T-helper 2 cell (primary cell): ENCODE measurements around the gene DCPS.
"Not testable (repeated sequence)": the region's sequence is repeated elsewhere in the genome, so short reads cannot be mapped to it uniquely, and the experiment has no call there.

Experiments
- DNase-seq, 5 experiments: peaks; one replicate each; pipeline versions ENCODE4 v3.0.0 to v3.0.0-alpha.2; 2012 to 2022

Gene DCPS

GRCh38 chr11:126362879-126363655, 59.2 kb downstream of the DCPS start:
- DNase-seq, result no peak

DNA sequence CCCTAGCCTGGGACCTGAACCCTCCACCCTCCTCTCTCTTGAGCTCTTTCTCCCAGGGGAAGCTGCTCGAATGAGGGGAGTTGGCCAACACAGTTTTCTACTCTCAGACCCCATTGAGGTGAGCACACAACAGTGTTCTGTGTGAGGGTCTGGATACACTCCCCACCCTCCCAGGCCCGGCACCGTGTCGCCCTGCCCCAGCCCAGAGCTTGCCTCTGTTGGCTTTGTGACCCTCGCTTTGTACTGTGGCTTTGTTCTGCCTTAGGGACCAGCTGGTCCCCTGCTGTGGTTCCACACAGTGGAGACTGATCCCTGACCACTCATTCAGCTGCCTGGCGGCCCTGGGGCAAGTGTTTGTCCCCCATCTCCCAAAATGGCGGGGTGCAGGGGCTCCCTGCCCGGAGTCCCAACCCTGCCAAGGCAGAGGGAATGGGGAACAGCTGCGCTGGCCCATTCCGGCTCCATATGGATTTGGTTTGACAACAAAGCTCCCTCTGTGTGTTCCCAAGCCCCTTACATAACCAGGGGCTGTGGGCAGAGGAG, 59.9 kb downstream of the DCPS start:
- no peak for DNase-seq

- not testable (repeated sequence) for DNase-seq
These were observed 60.9 kb downstream of the DCPS start for GRCh38 chr11:126364735-126365134.

DNA sequence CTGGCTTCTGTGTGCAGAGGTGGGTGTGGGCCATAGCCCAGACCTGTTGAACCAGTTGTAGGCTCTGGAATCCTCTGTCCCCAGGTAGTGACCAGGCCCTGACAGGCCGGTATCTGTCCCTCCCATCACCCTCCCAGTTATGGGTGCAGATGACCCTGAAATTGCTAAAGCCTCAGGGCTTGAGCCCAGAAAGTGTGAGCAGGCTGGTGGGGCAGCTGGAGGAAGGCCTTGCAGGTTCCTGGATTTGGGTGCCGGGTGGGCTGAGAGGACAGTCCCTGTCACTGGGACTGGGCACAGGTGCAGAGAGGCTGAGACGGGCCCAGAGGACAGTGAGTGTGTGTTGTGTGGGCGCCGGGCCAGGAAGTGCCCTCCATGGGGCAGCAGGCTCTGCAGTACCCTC, 61.6 kb downstream of the DCPS start:
- not testable (repeated sequence) for DNase-seq

DNA sequence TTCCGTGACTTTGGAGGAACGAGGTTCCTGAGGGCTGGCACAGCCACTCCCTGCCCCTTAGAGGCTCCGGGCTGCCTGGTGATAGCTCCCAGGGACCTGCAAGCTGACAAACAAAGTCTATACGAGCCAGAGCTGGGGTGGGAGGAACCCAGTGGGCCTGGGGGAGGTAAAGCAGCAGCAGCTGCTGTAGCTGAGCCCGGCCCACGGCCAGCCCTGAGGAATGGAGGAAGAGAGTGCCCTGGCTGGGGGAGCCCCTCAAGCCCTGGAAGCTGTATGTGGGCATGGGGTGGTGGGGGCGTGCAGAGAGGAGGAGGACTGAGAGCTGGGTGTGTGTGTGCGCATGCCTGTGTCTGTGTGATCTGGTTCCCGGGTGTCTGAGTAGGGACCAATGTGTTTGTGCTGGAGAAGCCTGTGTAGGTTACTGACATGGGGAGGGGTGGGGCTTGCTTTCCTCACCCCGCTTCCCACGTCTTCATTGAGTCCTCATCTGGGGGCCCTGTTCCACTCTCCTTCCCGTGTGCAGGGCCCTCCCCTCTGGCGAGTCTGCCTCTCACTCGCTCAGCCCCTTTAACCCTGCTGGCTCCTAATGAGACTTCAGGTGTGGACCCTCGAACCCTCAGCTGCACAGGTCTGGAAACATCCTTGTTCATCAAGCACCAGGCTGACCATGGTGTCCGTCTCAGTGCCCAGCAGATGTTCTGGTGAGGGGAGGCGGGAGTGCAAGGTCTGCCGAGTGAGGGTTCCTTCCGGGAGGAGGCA, 62.4 kb downstream of the DCPS start:
- DNase-seq, result no peak

- not testable (repeated sequence) for DNase-seq
These were observed 63.2 kb downstream of the DCPS start for GRCh38 chr11:126366823-126367654.

- DNase-seq, result not testable (repeated sequence)
These were observed 63.9 kb downstream of the DCPS start for GRCh38 chr11:126367806-126368205.

DNA sequence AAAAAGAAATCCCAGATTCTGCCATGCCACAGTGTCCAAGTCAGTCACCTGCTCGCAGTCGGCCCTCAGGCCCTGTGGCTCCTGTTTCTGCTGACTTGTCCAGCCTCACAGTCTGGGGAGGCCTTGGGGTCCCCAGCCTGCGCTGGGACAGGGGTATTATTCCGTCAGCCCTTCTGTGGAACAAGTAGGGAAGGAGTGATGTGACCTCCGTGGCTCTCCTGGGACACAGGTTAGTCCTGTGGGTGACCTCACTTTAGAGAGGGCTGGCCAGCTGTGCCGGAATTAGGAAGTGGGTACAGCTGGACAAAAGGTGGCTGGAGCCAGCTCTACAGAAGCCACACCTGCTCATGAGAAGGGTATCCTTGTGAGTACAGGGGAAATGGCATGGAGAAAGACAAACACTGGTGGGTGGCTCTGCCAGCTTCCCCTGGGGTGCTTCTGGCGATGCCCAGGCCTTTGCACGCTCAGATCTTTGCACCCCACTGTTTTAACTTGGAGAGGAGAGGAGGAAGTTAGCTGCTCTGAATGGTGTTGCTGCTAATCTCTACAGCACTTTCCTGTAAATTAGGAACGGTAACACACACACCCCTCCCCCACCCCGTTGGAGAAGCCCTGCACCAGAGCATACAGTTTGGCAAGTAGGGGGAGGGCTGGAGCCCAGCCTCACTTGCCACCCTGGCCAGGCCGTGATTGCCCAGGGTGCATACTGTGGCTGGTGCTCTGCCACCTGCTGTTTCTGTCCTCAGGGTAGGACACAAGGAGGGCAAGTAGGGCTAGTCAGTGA, 64.7 kb downstream of the DCPS start:
- DNase-seq, result peak in 1 of 5 experiments; percentile 22

- DNase-seq, result no peak
These were observed 66.2 kb downstream of the DCPS start for GRCh38 chr11:126370016-126370415.

- DNase-seq, result no peak
These were observed 67.7 kb downstream of the DCPS start for GRCh38 chr11:126371595-126371994.

- not testable (repeated sequence) for DNase-seq
These were observed 69.7 kb downstream of the DCPS start for GRCh38 chr11:126373389-126374066.

DNA sequence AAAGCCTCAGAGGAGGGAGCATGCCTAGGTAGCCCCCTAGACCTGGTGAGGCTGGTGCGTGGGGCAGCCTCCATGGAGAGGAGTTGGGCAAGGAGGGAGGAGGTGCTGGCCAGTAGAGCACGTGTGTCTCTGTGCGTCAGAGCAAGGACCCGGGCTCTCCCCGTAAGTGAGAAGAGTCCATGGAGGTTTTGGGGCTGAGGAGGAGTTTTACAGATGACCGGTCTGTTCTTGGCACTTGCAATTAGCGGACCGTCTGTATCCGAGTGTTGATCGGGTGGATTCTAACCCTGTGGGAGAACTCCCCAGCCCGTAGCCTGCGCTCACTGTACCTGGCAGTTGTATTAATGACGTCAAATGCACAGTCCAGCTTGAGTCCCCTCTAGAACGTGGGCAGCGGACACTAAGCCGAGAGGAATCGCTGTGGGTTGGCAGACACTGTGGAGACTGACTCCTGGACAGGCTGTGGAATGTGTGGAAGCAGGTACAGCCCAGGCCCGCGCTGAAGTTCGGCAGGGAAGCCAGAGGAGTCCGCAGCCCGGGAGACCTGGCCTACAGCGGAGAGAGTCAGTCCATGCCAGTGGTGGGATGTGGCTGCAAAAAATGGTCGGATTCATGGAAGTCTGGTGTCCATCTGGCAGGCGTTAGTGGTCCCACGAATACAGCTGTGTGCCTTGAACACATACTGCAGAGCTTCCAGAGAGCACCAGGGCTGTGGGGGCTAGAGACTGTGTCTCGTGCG, 70.9 kb downstream of the DCPS start:
- DNase-seq, result not testable (repeated sequence)

GRCh38 chr11:126375726-126376125, 71.9 kb downstream of the DCPS start:
- DNase-seq, result no peak

DNA sequence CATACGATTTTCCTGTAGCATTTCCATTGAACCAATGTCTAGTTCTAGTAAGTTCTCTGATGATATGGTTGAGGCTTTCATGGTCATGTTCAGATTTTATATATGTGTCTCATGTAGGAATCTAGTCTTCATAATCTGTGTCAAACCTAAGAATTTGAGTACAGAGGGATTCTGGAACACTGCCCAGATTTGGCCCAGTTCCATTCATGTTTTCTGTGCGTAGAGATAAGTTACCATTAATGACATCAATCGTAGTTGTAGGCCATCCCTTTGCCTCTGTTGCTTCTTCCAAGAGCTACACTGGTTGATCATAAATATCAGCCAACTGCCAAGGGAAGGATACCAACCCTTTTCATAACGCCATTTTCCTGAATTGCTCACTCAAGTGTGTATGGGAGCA, 74.9 kb downstream of the DCPS start:
- DNase-seq, result no peak

- no peak for DNase-seq
These were observed 77.0 kb downstream of the DCPS start for GRCh38 chr11:126380909-126381308.

DNA sequence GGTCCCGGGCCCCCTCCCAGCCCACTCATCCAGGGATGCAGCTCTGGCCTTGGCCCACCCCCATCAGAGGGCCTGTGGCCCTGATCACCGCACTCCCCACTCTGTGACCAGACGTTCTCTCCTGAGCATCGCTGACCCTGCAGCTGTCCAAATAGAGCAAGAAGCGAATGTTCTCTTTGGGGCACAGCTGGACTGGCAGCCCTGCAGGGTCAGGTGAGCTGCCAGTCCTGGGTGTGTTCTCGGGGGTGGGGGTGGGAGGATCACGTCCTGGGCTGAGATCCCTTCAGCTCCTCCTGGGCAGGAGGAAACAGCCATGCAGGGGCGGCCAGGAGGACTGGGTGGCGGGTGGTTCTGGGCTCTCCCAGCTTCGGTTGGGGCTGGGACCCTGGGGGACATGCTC, 78.1 kb downstream of the DCPS start:
- DNase-seq, result not testable (repeated sequence)

- not testable (repeated sequence) for DNase-seq
These were observed 78.8 kb downstream of the DCPS start for GRCh38 chr11:126382641-126383040.

GRCh38 chr11:126383339-126384335, 79.8 kb downstream of the DCPS start:
- no peak for DNase-seq

- no peak for DNase-seq
These were observed 80.7 kb downstream of the DCPS start for GRCh38 chr11:126384449-126385070.
